Fibroblast of the aortic adventitia (primary cell): ENCODE data around the gene NFS1. TPM values are rescaled to one million over a fixed set of nuclear protein-coding genes. Genes with fewer than 3 reads are reported as not detected.
"Not testable (repeated sequence)": the region's sequence is repeated elsewhere in the genome, so short reads cannot be mapped to it uniquely, and the experiment has no call there.

Experiments used
- DNase-seq: peaks from one replicate; pipeline ENCODE4 v3.0.0-alpha.2; 2010; ENCODE audit warnings: low read depth
- H3K4me3 ChIP-seq: 2 replicates; pipeline ENCODE4 v1.5.1; 2011; ENCODE audit warnings: low read depth, mild to moderate bottlenecking, control low read depth, low read length, moderate library complexity
- CTCF ChIP-seq: IDR thresholded peaks from 2 replicates; pipeline ENCODE4 v1.5.1; 2011; ENCODE audit warnings: mild to moderate bottlenecking, low read length, control low read depth, inconsistent platforms; ENCODE audit not compliant: insufficient read depth
- total RNA-seq: library from RNA; depleted of rRNA; stranded (reverse); fragments of >200 nt; gene quantifications from 2 replicates; pipeline ENCODE4 v1.2.3, GENCODE V29; 2012; ENCODE audit warnings: low replicate concordance

The NFS1 gene
- total RNA-seq, 1 donor, result 19.9 TPM

- H3K4me3 ChIP-seq, result no peak overlapping the region
- TF ChIP-seq CTCF, result no peak
- DNase-seq, result no peak
Measured at GRCh38 chr20:35726842-35727711, 27.9 kb upstream of the NFS1 start.

DNA sequence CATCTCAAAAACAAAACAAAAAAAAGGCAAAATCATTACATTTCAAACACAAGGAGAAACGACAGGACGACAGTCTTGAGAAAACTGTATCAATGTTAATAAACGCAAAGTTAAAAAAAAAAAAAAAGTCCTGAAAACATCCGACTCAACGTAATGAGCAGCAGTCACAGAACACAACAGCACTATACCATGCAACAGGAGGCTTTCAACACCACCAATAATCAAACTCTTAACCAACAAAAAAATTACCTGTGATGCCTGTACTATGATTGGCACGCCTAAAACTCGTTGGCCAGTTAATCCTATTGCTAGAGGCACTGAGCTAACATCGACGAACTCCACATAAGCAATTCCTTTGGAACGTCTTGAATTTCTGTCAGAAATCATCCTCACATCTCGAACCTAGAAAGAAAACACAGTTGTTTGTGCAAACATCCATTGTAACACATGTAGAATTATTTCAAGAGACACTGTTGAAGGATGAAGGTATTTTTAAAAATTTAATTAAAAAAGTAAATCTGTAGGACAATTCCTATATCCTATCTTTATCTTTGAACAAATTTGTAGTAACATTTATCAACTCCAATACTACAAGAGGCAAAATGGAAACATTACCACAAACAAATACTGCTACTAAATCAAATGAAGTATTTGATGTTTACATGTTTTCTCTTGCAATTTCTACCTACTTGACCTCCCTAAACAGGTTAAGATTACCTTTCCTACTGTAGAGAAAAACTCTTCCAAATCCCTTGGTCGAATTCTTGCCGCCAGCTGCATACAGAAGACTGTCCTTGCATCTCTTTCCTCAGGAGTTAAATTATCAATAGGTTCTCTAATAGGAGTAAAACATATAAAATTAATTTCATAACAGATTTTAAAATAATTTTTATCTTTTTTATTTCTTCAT lies 25.4 kb upstream of the NFS1 start:
- H3K4me3 ChIP-seq, result no peak overlapping the region
- no peak for DNase-seq
- TF ChIP-seq CTCF, result no peak

DNA sequence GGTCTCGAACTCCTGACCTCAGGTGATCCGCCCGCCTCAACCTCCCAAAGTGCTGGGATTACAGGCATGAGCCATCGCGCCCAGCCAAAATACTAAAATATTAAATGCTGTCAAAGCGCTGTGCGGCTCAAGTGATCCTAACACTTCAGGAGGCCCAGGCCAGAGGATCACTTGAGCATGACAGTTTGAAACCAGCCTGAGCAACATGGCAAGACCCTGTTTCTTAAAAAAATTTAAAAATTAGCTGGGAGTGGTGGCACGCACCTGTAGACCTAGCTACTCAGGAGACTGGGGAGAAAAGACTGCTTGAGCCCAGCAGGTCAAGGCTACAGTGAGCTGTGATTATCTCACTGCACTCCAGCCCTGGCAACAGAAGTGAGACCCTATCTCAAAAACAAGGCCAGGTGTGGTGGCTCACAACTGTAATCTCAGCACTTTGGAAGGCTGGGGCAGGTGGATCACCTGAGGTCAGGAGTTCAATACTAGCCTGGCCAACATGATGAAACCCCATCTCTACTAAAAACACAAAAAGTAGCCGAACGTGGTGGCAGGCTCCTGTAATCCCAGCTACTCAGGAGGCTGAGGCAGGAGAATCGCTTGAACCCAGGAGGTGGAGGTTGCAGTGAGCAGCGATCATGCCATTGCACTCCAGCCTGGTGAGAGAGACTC lies 24.6 kb upstream of the NFS1 start:
- not testable (repeated sequence) for DNase-seq, H3K4me3 ChIP-seq

- not testable (repeated sequence) for H3K4me3 ChIP-seq, DNase-seq
Measured at GRCh38 chr20:35723275-35723639, 24.1 kb upstream of the NFS1 start.

GRCh38 chr20:35721621-35722020 lies 22.5 kb upstream of the NFS1 start:
- no peak for DNase-seq

DNA sequence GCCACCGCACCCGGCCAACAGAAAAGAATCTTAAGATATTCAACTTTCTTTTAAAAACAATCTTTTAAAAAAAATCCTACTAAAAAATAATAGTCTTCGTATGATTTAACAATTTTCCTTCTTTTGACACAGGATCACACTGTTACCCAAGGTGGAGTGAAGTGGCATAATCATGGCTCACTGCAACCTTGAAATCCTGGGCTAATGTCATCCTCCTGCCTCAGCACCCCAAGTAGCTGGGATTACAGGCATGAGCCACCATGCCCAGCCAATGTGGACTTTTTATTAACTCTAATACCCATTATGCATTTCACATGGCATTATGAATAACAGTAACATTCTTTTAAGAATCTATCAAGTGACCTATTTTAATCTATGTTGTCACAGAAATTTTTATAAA lies 22.1 kb upstream of the NFS1 start:
- TF ChIP-seq CTCF, result no peak
- no peak for DNase-seq
- no peak overlapping the region for H3K4me3 ChIP-seq

More at GRCh38 chr20:35721621-35722020, 22.5 kb upstream of the NFS1 start:
- no peak for TF ChIP-seq CTCF
- no peak overlapping the region for H3K4me3 ChIP-seq

DNA sequence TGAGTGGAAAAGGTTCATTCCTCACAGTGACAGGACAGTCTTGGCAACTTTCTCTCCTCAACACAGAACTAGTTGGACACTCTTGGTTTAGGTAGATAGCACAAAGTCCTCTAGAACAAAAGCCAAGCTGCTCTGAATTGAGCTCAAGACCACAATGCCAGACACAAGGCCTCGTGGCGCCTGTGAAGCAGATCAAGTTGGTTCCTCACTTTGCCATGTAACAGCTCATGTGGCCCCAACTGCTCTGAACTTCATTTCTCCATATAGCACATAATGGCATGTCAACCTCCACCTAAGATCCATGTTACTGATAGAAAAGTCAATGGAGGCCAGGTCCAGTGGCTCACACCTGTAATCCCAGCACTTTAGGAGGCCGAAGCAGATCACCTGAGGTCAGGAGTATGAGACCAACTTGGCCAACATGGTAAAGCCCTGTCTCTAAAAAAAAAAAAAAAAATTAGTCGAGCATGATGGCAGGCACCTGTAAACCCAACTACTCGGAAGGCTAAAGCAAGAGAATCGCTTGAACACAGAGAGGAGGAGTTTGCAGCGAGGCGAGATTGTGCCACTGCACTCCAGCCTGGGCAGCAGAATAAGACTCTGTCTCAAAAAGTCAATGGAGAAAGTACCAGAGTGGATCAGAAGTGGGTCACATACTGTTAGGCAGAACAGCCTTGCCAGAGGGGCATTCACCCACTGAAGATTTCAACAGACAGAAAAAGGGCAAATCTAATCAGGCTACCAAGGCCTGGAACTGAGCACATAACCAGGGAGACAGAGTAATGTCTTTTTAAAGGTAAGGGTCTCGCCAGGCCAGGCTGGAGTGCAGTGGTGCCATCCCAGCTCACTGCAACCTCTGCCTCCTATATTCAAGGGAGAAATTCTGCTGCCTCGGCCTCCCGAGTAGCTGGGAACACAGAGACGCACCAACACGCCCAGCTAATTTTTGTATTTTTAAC lies 21.3 kb upstream of the NFS1 start:
- TF ChIP-seq CTCF, result no peak
- H3K4me3 ChIP-seq, result no peak overlapping the region
- DNase-seq, result no peak
